ENCODE measurements around the gene MS4A3. TPM values are rescaled to one million over a fixed set of nuclear protein-coding genes. Genes with fewer than 3 reads are reported as not detected.

Gene MS4A3
- total and polyA plus RNA-seq, 9 of the 15 experiments (the other 6 are each of a cell fraction or from before 2014, with no cell fraction given) = 3.4 to 94.5 (median 58.8) TPM

- H3K27me3 ChIP-seq (ENCODE audit: control insufficient read depth in 2 of 2, insufficient read depth in 2 of 2, low read length in 2 of 2) = no peaks in the 10 kb centered on the region
- no peaks in the 10 kb centered on the region; the same call in 2 of the 3 replicates for H3K36me3 ChIP-seq (ENCODE audit: control insufficient read depth, insufficient read depth, low read length)
- 0 out of 2 replicates have a peak, but pooled peaks cover 8% of the 10 kb centered on the region for H3K9me3 ChIP-seq (replicated peaks; ENCODE audit: control insufficient read depth, insufficient read depth, low read depth, low read length)
- no peak for ATAC-seq
- TF ChIP-seq POLR2AphosphoS5 (IDR thresholded peaks at IDR 0.05; ENCODE audit: control insufficient read depth, insufficient read depth, low read depth, low read length) (no peak), BCL6 (CRISPR knock-in tag; IDR thresholded peaks at IDR 0.05) (no peak), TAF15 (IDR thresholded peaks at IDR 0.05; ENCODE audit: low read depth, low read length) (no peak), GMEB1 (CRISPR knock-in tag; IDR thresholded peaks at IDR 0.05) (no peak), TSHZ1 (CRISPR knock-in tag; IDR thresholded peaks at IDR 0.05) (no peak), GATA2 (CRISPR knock-in tag; IDR thresholded peaks at IDR 0.05) (no peak), SMAD2 (IDR thresholded peaks at IDR 0.05; ENCODE audit: low read depth, low read length) (no peak), NFE2L1 (tag; IDR thresholded peaks at IDR 0.05; ENCODE audit: borderline replicate concordance, low read depth) (no peak), CGGBP1 (CRISPR knock-in tag; IDR thresholded peaks at IDR 0.05) (no peak), ZBTB12 (CRISPR knock-in tag; IDR thresholded peaks at IDR 0.05) (no peak), PREB (CRISPR knock-in tag; IDR thresholded peaks at IDR 0.05) (no peak)
- no peaks in the 10 kb centered on the region; a peak in 2 of 5 replicates for H3K4me1 ChIP-seq (replicated peaks in 1 of 2; ENCODE audit: control insufficient read depth in 2 of 2, insufficient read depth in 2 of 2, low read length in 2 of 2)
- POLR2A ChIA-PET = no interaction called here
- H4K20me1 ChIP-seq (replicated peaks; ENCODE audit: control insufficient read depth, insufficient read depth, low read length) = no peaks in the 10 kb centered on the region
- no TSS peak for BruUV-seq (replicated peaks)
- no peak overlapping the region for H2AFZ ChIP-seq (ENCODE audit: low read depth, low read length)
- FAIRE-seq = no peak
- in situ Hi-C loops (cut with MboI) (no loop called here), intact Hi-C loops (cut with micrococcal nuclease) (no loop called here)
- H3K4me2 ChIP-seq (ENCODE audit: insufficient read depth, low read length) = no peak overlapping the region
- DNase-seq (ENCODE audit: extremely low read depth in 1 of 4, low spot score in 3 of 4) = no peak
- H3K9me1 ChIP-seq (ENCODE audit: control insufficient read depth, insufficient read depth, low read length) = no peaks in the 10 kb centered on the region
- no peak overlapping the region for H3K27ac ChIP-seq (ENCODE audit: extremely low read depth, low read depth, low read length)
- no peak overlapping the region for H3K4me3 ChIP-seq
- H3K79me2 ChIP-seq (ENCODE audit: control insufficient read depth, insufficient read depth, low read length) = no peaks in the 10 kb centered on the region
- CTCF ChIA-PET (ENCODE audit: low intra/inter-chr PET ratio) = no interaction called here
- H3K9ac ChIP-seq (ENCODE audit: insufficient read depth in 1 of 2, low read depth in 2 of 2, low read length in 2 of 2) = no peak overlapping the region
Observed at GRCh38 chr11:60098508-60098907, 42.0 kb downstream of the MS4A3 start.

Data from K562 (cell line).